Measurements from ENCODE around the gene RGPD8.
"Not testable (repeated sequence)": the region's sequence is repeated elsewhere in the genome, so short reads cannot be mapped to it uniquely, and the experiment has no call there.

- TF ChIP-seq CTCF (conservative IDR thresholded peaks at IDR 0.05 in 1 of 2, IDR thresholded peaks at IDR 0.05 in 1 of 2; ENCODE audit: low read depth in 1 of 2, low read length in 2 of 2); EZH2 (IDR thresholded peaks at IDR 0.05; ENCODE audit: low read length, missing control alignments): not testable (repeated sequence)
Observed at GRCh38 chr2:112360055-112360454, 73.4 kb downstream of the RGPD8 start.
